Measurements from ENCODE around the gene ERICH6.

- TF ChIP-seq CTCF (IDR thresholded peaks at IDR 0.05) = no peak
- no peak for TF ChIP-seq POLR2AphosphoS5 (IDR thresholded peaks at IDR 0.05)
- no peak for TF ChIP-seq POLR2A (IDR thresholded peaks at IDR 0.05)
- TF ChIP-seq EP300 (IDR thresholded peaks at IDR 0.05; ENCODE audit: low read depth) = no peak
Measured at GRCh38 chr3:150743508-150743907, 39.8 kb upstream of the ERICH6 start.
